GM10847 (cell line): ENCODE results near the gene LINGO1.

Source experiments
- POLR2A ChIP-seq: IDR thresholded peaks from 2 replicates; pipeline ENCODE4 v1.6.1; 2011; ENCODE audit not compliant: insufficient read length; ENCODE audit errors: extremely low read depth

Gene LINGO1

GRCh38 chr15:77628010-77628409 is 4.7 kb downstream of the LINGO1 start:
- no peak for TF ChIP-seq POLR2A

- TF ChIP-seq POLR2A: no peak
Observed at GRCh38 chr15:77627581-77627980, 5.1 kb downstream of the LINGO1 start.

DNA sequence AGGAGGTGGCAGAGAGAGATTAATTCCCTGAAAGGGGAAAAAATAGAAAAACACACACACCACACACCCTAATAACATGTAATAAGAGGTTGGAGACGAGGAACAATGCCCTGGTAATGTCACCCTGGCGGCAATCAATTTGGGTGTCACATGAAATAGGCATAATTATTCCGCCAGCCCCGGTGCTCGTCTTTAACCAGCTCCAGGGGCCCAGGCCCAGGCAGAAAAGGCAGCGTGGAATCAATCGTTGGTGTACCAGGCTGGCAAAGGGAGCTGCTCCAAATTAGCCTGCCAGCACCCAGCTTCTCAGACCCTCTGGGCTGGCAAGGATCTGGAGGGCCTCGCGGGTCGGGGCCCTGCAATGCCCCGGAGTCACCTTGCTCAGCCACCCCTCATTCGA is 5.6 kb downstream of the LINGO1 start:
- TF ChIP-seq POLR2A: no peak

GRCh38 chr15:77626002-77626401 is 6.7 kb downstream of the LINGO1 start:
- TF ChIP-seq POLR2A: no peak

- TF ChIP-seq POLR2A: no peak
Observed at GRCh38 chr15:77625376-77625775, 7.3 kb downstream of the LINGO1 start.

DNA sequence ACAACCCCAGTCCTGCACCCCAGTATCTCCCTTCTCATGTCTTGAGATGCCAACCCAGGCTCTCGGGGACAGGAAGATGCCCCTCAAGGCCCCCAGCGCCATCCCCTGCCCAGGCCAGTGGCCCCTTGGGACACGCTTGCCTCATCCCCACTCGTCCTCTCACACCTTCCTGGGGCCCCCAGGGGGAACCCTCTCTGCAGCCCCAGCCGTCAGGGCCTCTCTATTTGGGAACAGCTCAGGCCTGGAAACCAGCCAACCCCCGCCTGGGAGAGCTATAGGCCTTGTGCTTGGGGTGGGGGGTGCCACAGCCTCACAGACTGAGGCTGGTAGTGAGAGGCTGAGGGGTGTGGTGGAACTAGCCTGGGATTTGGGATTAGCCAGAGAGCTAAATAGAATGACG is 7.8 kb downstream of the LINGO1 start:
- TF ChIP-seq POLR2A: no peak

- TF ChIP-seq POLR2A: no peak
Observed at GRCh38 chr15:77623755-77624524, 8.8 kb downstream of the LINGO1 start.

DNA sequence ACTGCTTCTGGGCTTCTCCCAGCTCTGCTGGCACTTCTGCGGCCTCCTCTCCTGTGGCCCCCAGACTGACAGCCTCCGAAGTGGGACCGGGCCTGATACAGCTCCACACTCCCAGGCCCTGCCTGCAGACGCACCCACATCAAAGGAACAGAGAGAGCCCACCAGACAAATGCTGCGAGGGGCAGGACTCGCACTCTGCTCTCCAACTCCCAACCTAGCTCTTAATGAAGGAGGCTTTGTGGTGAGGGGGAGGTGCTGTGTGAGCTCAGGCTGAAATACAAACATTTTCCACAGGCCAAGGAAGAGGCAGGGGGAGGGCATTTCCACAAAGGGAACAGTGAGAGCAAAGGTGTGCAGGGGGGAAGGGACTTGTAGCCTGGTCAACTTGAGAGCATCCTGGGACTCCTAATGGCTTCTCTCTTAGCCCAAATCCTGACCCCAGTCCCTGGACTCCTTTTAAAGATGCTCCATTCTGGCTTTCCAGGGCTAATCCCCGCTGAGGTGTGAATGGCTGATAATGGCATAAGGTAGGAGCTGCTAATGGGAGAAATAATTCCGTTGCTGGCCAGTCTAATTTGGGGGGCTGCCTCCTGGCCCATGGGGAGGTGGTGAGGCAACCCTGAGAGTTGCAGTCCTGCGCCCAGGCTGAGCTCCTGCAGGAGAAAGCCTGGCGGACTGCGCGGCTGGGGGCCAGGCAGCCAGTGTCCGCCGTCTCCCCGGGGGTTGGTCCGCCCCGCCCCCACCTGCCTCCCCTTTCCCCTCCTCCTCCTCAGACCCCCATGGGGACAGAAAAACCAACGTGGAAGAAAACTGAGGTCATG is 9.6 kb downstream of the LINGO1 start:
- no peak for TF ChIP-seq POLR2A

GRCh38 chr15:77622209-77622933 is 10.3 kb downstream of the LINGO1 start:
- TF ChIP-seq POLR2A: no peak

DNA sequence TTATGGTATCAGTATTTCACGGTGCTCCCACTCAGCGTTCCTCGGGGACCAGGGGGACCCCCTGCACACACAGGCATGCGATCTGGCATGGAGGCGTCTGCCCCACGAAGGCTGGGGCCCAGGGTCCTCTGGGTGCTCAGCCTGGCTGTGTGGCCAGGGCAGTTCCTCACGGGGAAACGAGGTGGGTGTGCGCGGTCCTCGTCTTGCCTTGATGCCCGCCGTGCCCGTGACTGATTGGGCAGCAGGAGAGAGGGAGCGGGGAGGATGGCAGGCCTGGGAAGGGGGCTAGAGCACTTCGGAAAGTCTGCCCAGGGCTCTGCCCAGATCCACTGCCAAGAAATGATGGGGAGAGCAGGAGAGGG is 10.9 kb downstream of the LINGO1 start:
- TF ChIP-seq POLR2A: no peak

GRCh38 chr15:77620960-77621647 is 11.6 kb downstream of the LINGO1 start:
- TF ChIP-seq POLR2A: no peak

DNA sequence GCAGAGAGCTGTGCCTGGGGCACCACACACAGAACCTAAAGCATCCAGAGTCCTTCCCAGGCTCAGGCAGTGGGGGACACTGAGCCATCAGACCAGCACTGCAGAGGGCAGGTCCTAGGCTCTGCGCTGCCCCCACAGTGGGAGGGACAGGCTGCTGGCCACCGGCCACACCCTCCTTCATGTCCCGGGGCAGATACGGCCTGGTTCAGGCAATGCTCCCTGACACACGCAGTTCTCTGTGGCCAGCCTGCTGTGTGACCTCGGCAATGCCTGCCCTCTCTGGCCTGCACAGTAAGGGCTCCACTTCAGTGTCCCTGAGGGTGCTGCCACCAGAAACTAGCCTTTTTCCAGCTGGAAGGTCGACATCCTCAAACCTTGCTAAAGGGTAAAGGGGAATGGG is 12.4 kb downstream of the LINGO1 start:
- TF ChIP-seq POLR2A: no peak

DNA sequence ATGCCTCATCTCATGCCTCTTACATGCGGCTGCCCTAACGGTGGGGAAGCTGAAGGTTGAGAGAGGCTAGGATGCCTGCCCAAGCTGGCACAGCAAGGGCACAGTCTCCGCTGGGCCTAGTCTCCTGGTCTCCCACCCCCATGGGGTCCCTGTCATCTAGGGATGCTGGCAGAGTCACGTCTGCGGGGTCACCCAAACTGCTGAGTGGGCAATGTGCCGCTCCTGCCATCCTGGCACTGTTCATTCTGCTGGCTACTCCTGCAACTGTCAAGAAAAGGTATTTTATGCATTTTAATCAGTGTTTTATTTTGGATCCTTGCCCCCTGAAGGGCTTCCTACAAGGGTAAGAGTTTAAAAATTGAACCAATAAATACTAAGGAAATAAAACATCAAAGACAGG is 12.8 kb downstream of the LINGO1 start:
- no peak for TF ChIP-seq POLR2A

GRCh38 chr15:77617476-77618230 is 15.1 kb downstream of the LINGO1 start:
- TF ChIP-seq POLR2A: no peak

- no peak for TF ChIP-seq POLR2A
Observed at GRCh38 chr15:77616072-77616471, 16.6 kb downstream of the LINGO1 start.

DNA sequence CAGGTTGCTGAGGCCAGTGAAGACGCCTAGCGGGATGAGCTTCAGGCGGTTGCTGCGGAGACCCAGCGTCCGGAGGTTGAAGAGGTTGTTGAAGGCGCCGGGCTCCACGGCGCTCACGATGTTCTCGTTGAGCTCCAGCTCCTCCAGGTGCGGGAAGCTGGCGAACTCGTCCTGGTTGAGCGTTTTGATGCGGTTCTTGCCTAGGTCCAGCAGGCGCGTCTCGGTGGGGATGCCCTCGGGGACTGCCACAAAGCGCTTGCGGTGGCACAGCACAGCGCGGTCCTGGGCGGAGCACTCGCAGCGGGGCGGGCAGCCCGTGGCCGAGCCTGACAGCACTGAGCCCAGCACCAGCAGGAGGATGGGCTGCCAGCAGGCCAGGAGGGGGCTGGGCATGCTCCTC is 17.2 kb downstream of the LINGO1 start:
- no peak for TF ChIP-seq POLR2A
